ENCODE results near the gene ICA1L. TPM values are rescaled to one million over a fixed set of nuclear protein-coding genes. Genes with fewer than 3 reads are reported as not detected.

Gene ICA1L
- total RNA-seq, 2 donors from 2014 or later, result 8.9 to 15.8 TPM

DNA sequence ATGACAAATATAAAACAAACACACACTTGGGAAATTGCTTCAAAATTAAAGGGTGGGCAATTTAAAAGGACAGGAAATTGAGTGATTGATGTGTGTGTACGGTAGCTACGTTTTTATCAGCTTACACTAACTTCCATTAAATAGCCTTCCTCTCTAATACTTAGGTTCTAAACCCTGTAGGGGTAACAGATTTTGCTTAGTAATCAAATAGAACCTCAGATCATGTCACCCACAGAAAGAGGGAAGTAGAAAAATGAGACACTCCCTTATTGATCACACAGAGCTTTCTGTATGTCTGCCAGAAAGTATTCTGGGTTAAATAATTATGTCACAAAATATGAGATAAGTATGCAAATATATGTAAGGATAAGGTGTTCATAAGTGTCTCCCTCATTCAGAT, 93.3 kb downstream of the ICA1L start:
- TF ChIP-seq POLR2A (IDR thresholded peaks at IDR 0.05), result no peak
- Histone ChIP-seq H3K9me3 (no peaks in the 10 kb centered on the region), H3K4me1 (replicated peaks) (no peaks in the 10 kb centered on the region), H3K36me3 (no peaks in the 10 kb centered on the region), H3K27ac (no peak overlapping the region), H3K27me3 (replicated peaks; ENCODE audit: insufficient read depth) (no peaks in the 10 kb centered on the region), H3K4me3 (no peak overlapping the region)
- 69% methylated on average over 2 of the region's 2 CpGs for WGBS
- intact Hi-C loops (cut with DNase I), result no loop called here
- no peak for DNase-seq (ENCODE audit: low spot score)

DNA sequence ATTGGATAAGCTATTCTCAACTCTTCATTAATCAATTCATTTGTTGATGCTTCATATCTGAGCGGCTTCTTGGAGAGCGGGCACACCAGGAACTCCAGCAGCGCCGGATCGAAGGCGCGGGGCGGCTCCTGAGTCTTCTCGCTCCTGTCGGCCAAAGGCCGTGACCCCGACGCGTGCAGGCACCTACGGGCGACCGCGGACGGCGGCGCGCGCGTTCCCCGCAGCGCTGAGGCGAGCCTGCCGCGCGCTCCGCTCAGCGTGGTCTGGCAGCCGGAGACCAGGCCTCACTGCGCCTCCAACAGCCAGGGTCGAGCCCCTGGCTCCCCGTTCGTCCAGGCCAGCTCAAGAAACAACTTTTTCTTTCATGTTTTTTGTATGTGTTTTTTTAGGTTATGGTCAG, 97.5 kb downstream of the ICA1L start:
- no peak overlapping the region for H3K27ac ChIP-seq
- no peak for TF ChIP-seq POLR2AphosphoS5 (IDR thresholded peaks at IDR 0.05)
- TF ChIP-seq, protein P1, sequence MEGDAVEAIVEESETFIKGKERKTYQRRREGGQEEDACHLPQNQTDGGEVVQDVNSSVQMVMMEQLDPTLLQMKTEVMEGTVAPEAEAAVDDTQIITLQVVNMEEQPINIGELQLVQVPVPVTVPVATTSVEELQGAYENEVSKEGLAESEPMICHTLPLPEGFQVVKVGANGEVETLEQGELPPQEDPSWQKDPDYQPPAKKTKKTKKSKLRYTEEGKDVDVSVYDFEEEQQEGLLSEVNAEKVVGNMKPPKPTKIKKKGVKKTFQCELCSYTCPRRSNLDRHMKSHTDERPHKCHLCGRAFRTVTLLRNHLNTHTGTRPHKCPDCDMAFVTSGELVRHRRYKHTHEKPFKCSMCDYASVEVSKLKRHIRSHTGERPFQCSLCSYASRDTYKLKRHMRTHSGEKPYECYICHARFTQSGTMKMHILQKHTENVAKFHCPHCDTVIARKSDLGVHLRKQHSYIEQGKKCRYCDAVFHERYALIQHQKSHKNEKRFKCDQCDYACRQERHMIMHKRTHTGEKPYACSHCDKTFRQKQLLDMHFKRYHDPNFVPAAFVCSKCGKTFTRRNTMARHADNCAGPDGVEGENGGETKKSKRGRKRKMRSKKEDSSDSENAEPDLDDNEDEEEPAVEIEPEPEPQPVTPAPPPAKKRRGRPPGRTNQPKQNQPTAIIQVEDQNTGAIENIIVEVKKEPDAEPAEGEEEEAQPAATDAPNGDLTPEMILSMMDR (IDR thresholded peaks at IDR 0.05), result no peak
- TF ChIP-seq POLR2A (IDR thresholded peaks at IDR 0.05), result no peak
- intact Hi-C loops (cut with DNase I), result no loop called here
- 92% methylated on average over 37 of the region's 37 CpGs for WGBS
- no peaks in the 10 kb centered on the region for H3K9me3 ChIP-seq
- H3K27me3 ChIP-seq (replicated peaks; ENCODE audit: insufficient read depth), result no peaks in the 10 kb centered on the region
- H3K4me3 ChIP-seq, result no peak overlapping the region
- H3K36me3 ChIP-seq, result no peaks in the 10 kb centered on the region
- no peaks in the 10 kb centered on the region for H3K4me1 ChIP-seq (replicated peaks)
- no peak for DNase-seq (ENCODE audit: low spot score)

DNA sequence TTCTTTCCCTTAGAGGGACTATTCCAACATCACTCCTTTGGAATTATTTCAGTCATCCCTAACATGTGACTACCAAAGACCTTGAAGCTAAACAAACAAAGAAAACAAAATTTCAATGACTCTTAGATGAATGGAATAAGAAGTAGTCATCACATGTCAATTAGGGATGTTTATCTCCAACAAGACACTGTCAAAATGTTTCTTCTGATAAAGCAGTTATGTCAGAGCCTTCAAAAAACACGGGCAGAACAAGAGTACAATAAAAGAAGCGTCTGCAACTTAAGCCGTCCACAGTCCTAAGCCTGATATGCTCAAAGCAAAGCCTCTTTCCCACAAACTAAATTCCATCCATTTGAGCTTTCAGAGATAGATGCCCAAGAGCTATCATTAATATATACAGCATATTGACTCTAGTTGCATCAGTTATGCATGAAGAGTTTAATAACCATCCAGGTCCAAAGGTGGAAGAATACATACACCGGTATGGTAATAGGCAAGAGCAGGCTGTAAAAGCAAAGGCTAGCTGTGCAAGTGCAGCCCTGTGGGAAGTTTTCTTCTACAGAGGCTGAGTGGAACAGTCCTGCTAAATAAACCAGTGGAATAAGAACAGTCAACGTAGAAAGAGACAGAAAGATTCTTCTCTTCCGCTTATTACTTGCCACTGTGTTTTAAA, 98.1 kb downstream of the ICA1L start:
- intact Hi-C loops (cut with DNase I), result no loop called here
- 85% methylated on average over 6 of the region's 6 CpGs for WGBS
- H3K4me1 ChIP-seq (replicated peaks), result no peaks in the 10 kb centered on the region
- H3K36me3 ChIP-seq, result no peaks in the 10 kb centered on the region
- DNase-seq (ENCODE audit: low spot score), result no peak
- H3K27me3 ChIP-seq (replicated peaks; ENCODE audit: insufficient read depth), result no peaks in the 10 kb centered on the region
- no peak for TF ChIP-seq POLR2AphosphoS5 (IDR thresholded peaks at IDR 0.05)
- TF ChIP-seq, protein P1 (IDR thresholded peaks at IDR 0.05), result no peak
- no peak for TF ChIP-seq POLR2A (IDR thresholded peaks at IDR 0.05)
- no peak overlapping the region for H3K4me3 ChIP-seq
- no peaks in the 10 kb centered on the region for H3K9me3 ChIP-seq
- no peak overlapping the region for H3K27ac ChIP-seq

DNA sequence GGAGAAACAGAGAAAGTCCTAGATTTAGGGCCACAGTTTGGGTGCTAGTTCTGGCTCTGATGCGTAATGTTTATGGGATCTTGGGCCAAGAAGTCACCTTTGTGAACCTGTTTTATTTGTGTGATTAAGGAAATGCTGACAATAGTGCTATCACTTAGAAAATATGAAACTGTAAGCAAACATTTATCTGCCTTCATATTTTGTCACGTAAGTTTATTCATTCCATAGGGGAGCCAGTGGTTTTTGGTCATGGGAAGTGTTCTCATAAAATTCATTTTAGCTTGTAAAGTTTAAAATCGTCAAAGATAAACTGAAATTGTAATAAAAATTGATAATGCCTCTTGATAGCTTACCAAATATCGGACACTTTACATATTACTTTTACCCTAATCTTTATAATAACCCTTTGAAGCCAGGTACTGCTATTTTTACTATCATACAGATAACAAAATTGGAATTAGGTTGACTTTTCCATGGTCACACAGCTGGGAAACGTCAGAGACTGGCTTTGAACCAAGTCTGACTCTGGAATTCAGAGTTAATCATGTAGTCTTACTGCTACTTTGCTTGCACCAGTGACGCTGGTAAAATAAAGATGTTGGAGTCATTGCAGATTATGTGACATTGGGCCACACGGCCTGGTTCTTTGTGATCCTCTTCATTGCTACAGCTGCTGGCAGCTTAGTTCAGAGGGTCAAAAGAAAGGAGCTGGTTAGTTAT, 99.7 kb downstream of the ICA1L start:
- no peak for DNase-seq (ENCODE audit: low spot score)
- intact Hi-C loops (cut with DNase I), result no loop called here
- Histone ChIP-seq H3K4me1 (replicated peaks) (no peaks in the 10 kb centered on the region), H3K27ac (no peak overlapping the region), H3K36me3 (no peaks in the 10 kb centered on the region), H3K27me3 (replicated peaks; ENCODE audit: insufficient read depth) (no peaks in the 10 kb centered on the region), H3K9me3 (no peaks in the 10 kb centered on the region), H3K4me3 (no peak overlapping the region)
- TF ChIP-seq, protein P1 (IDR thresholded peaks at IDR 0.05), result no peak
- TF ChIP-seq POLR2AphosphoS5 (IDR thresholded peaks at IDR 0.05) (no peak), POLR2A (IDR thresholded peaks at IDR 0.05) (no peak)
- WGBS, result 47% methylated on average over 7 of the region's 7 CpGs

DNA sequence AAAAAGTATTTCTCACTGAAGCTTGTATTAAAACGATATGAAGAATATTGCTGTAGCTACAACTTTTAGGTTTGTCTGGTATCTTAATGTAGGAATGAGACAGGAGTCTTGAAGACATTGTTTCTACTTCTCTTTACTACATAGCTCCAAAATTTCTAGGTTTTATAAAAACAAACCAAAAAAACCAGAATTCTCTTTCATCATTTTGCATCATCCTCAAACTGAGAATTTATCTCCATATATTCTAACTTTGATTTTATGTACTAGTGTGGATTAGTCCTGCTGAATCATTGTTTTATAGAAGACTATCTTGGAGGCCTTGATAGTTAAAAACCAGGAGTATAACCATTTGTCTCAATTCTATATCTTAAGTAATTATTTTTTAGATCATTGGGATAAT, 100.2 kb downstream of the ICA1L start:
- Histone ChIP-seq H3K27me3 (replicated peaks; ENCODE audit: insufficient read depth) (no peaks in the 10 kb centered on the region), H3K9me3 (no peaks in the 10 kb centered on the region), H3K4me1 (replicated peaks) (no peaks in the 10 kb centered on the region), H3K4me3 (no peak overlapping the region), H3K36me3 (no peaks in the 10 kb centered on the region), H3K27ac (no peak overlapping the region)
- TF ChIP-seq POLR2A (IDR thresholded peaks at IDR 0.05), result no peak
- TF ChIP-seq, protein P1 (IDR thresholded peaks at IDR 0.05), result no peak
- intact Hi-C loops (cut with DNase I), result no loop called here
- 93% methylated on average over 1 of the region's 1 CpG for WGBS
- no peak for DNase-seq (ENCODE audit: low spot score)

Data from prostate gland (tissue), 2 donors.